Measurements from ENCODE around the gene GLS2. TPM values are rescaled to one million over a fixed set of nuclear protein-coding genes. Genes with fewer than 3 reads are reported as not detected.

GLS2 gene
- total RNA-seq, 1 experiment from 2014 or later = 14.8 TPM

- Mint-ChIP-seq H3K4me3 (no peak overlapping the region), H3K4me1 (peaks cover 14% of the 10 kb centered on the region), H3K9me3 (peaks cover 15% of the 10 kb centered on the region), H3K36me3 (peaks cover 28% of the 10 kb centered on the region), H3K27ac (peak overlapping the region; percentile 54), H3K27me3 (ENCODE audit: low read depth) (no peaks in the 10 kb centered on the region)
- POLR2A ChIA-PET = no interaction called here
- TF ChIP-seq HMGXB4 (CRISPR knock-in tag; IDR thresholded peaks at IDR 0.05) = no peak
- no peak for TF ChIP-seq NR3C1 (CRISPR knock-in tag; conservative IDR thresholded peaks at IDR 0.05; ENCODE audit: low read depth)
- no peak for TF ChIP-seq CDX4 (CRISPR knock-in tag; IDR thresholded peaks at IDR 0.05; ENCODE audit: borderline replicate concordance)
- TF ChIP-seq OVOL2 (CRISPR knock-in tag; IDR thresholded peaks at IDR 0.05; ENCODE audit: borderline replicate concordance) = no peak
- TF ChIP-seq GABPB1 (CRISPR knock-in tag; IDR thresholded peaks at IDR 0.05) = no peak
- no peak for TF ChIP-seq CBFB (CRISPR knock-in tag; IDR thresholded peaks at IDR 0.05; ENCODE audit: low read depth)
- TF ChIP-seq ELF4 (CRISPR knock-in tag; IDR thresholded peaks at IDR 0.05; ENCODE audit: low read depth) = no peak
- no peak for TF ChIP-seq ZNF671 (CRISPR knock-in tag; IDR thresholded peaks at IDR 0.05)
- no peak for TF ChIP-seq IRF1 (CRISPR knock-in tag; IDR thresholded peaks at IDR 0.05)
- no peak for TF ChIP-seq MLX (CRISPR knock-in tag; IDR thresholded peaks at IDR 0.05)
- no peak for TF ChIP-seq TEAD4 (CRISPR knock-in tag; IDR thresholded peaks at IDR 0.05)
- no peak for TF ChIP-seq RELA (CRISPR knock-in tag; IDR thresholded peaks at IDR 0.05; ENCODE audit: borderline replicate concordance)
- no peak for TF ChIP-seq PREB (CRISPR knock-in tag; IDR thresholded peaks at IDR 0.05; ENCODE audit: borderline replicate concordance)
- TF ChIP-seq STAT6 (CRISPR knock-in tag; conservative IDR thresholded peaks at IDR 0.05; ENCODE audit: low read depth) = no peak
- TF ChIP-seq MAX (CRISPR knock-in tag; IDR thresholded peaks at IDR 0.05) = no peak
- TF ChIP-seq ZNF219 (CRISPR knock-in tag; IDR thresholded peaks at IDR 0.05; ENCODE audit: borderline replicate concordance) = no peak
- ATAC-seq = no peak
- CTCF ChIA-PET = interaction anchor here (1.6 to 2.7 kb wide), 2 partner anchors 26 to 78 kb away, joined by 5 to 20 read pairs; partner anchors contain the start of gene STAT2
- DNase-seq (ENCODE audit: low spot score) = no peak
Observed at GRCh38 chr12:56437430-56438176, 50.4 kb downstream of the GLS2 start.
